SK-N-MC (cell line): Measurements from ENCODE around the gene HAND2.

Source experiments
- DNase-seq: peaks from one replicate; pipeline ENCODE4 v3.0.0-alpha.2; 2011; ENCODE audit warnings: low read depth, low spot score
- H3K27ac ChIP-seq: fragments of 200-600 bp; sonication (generic); 2 replicates; pipeline ENCODE4 v1.5.1; 2016; ENCODE audit warnings: mixed run types
- H3K36me3 ChIP-seq: fragments of 200-600 bp; sonication (generic); 2 replicates; pipeline ENCODE4 v1.6.1; 2017; ENCODE audit warnings: antibody characterized with exemption, low read length, mixed read lengths; ENCODE audit not compliant: insufficient read depth
- H3K4me3 ChIP-seq: fragments of 200-600 bp; sonication (generic); 2 replicates; pipeline ENCODE4 v1.5.1; 2016
- H3K9ac ChIP-seq: fragments of 200-600 bp; sonication (generic); 2 replicates; pipeline ENCODE4 v1.8.0; 2017; ENCODE audit warnings: mixed run types, mixed read lengths; ENCODE audit not compliant: insufficient read length
- H3K9me3 ChIP-seq: fragments of 200-600 bp; sonication (generic); 2 replicates; pipeline ENCODE4 v1.6.1; 2017; ENCODE audit warnings: low read depth, mild to moderate bottlenecking, antibody characterized with exemption, low read length, moderate library complexity, mixed read lengths
- EZH2 ChIP-seq: fragments of 200-600 bp; sonication (generic); IDR thresholded peaks from one replicate; pipeline ENCODE4 v1.6.1; 2017; ENCODE audit warnings: antibody characterized with exemption
- FOXP2 ChIP-seq: optimal IDR thresholded peaks from 2 replicates; pipeline ENCODE3; 2011; ENCODE audit warnings: mild to moderate bottlenecking, moderate library complexity; ENCODE audit not compliant: insufficient read depth; ENCODE audit errors: extremely low read length, control extremely low read depth
- POLR2AphosphoS5 ChIP-seq: IDR thresholded peaks from 2 replicates; pipeline ENCODE4 v1.6.1; 2012; ENCODE audit warnings: mild to moderate bottlenecking, low read depth, low read length, borderline replicate concordance

Gene HAND2

GRCh38 chr4:173538148-173538908 lies 8.3 kb upstream of the HAND2 start:
- no peaks in the 10 kb centered on the region for H3K9me3 ChIP-seq
- no peaks in the 10 kb centered on the region for H3K36me3 ChIP-seq
- peak overlapping the region; percentile 41 for H3K9ac ChIP-seq
- no peak for DNase-seq
- no peak overlapping the region for H3K27ac ChIP-seq
- peak overlapping the region; percentile 78 for H3K4me3 ChIP-seq
- TF ChIP-seq EZH2 (no peak), POLR2AphosphoS5 (no peak), FOXP2 (no peak)

GRCh38 chr4:173537613-173538147 lies 7.7 kb upstream of the HAND2 start:
- Histone ChIP-seq H3K27ac (no peak overlapping the region), H3K4me3 (no peak overlapping the region), H3K9me3 (no peaks in the 10 kb centered on the region), H3K9ac (no peak overlapping the region), H3K36me3 (no peaks in the 10 kb centered on the region)
- no peak for DNase-seq
- TF ChIP-seq EZH2 (no peak), FOXP2 (no peak), POLR2AphosphoS5 (no peak)

- H3K4me3 ChIP-seq: no peak overlapping the region
- TF ChIP-seq FOXP2 (no peak), POLR2AphosphoS5 (no peak), EZH2 (no peak)
- no peaks in the 10 kb centered on the region for H3K36me3 ChIP-seq
- H3K9ac ChIP-seq: no peak overlapping the region
- no peaks in the 10 kb centered on the region for H3K9me3 ChIP-seq
- no peak overlapping the region for H3K27ac ChIP-seq
- DNase-seq: no peak
Measured at GRCh38 chr4:173536808-173537429, 6.9 kb upstream of the HAND2 start.

- Histone ChIP-seq H3K27ac (no peak overlapping the region), H3K9ac (no peak overlapping the region)
- TF ChIP-seq EZH2: no peak
- TF ChIP-seq FOXP2: no peak
- no peak for TF ChIP-seq POLR2AphosphoS5
Measured at GRCh38 chr4:173535957-173536356, 5.9 kb upstream of the HAND2 start.

GRCh38 chr4:173535165-173535902 lies 5.3 kb upstream of the HAND2 start:
- DNase-seq: no peak
- no peak for TF ChIP-seq POLR2AphosphoS5
- TF ChIP-seq EZH2: no peak
- TF ChIP-seq FOXP2: no peak
- no peak overlapping the region for H3K4me3 ChIP-seq
- no peaks in the 10 kb centered on the region for H3K9me3 ChIP-seq
- no peaks in the 10 kb centered on the region for H3K36me3 ChIP-seq
- H3K9ac ChIP-seq: no peak overlapping the region
- H3K27ac ChIP-seq: no peak overlapping the region

More at GRCh38 chr4:173535957-173536356, 5.9 kb upstream of the HAND2 start:
- Histone ChIP-seq H3K36me3 (no peaks in the 10 kb centered on the region), H3K4me3 (no peak overlapping the region), H3K9me3 (no peaks in the 10 kb centered on the region)
- DNase-seq: no peak

- H3K27ac ChIP-seq: no peak overlapping the region
- H3K9me3 ChIP-seq: no peaks in the 10 kb centered on the region
- H3K36me3 ChIP-seq: no peaks in the 10 kb centered on the region
- no peak overlapping the region for H3K9ac ChIP-seq
- no peak overlapping the region for H3K4me3 ChIP-seq
- no peak for DNase-seq
- TF ChIP-seq EZH2 (no peak), POLR2AphosphoS5 (no peak), FOXP2 (no peak)
Measured at GRCh38 chr4:173534434-173534833, 4.4 kb upstream of the HAND2 start.

GRCh38 chr4:173532725-173533511 lies 2.9 kb upstream of the HAND2 start:
- no peak overlapping the region for H3K9ac ChIP-seq
- TF ChIP-seq EZH2 (no peak), FOXP2 (no peak), POLR2AphosphoS5 (no peak)
- H3K4me3 ChIP-seq: no peak overlapping the region
- no peak for DNase-seq
- H3K9me3 ChIP-seq: no peaks in the 10 kb centered on the region
- no peaks in the 10 kb centered on the region for H3K36me3 ChIP-seq
- H3K27ac ChIP-seq: no peak overlapping the region
